Endothelial cell of umbilical vein (primary cell): ENCODE measurements around the gene LGR6. TPM values are rescaled to one million over a fixed set of nuclear protein-coding genes. Genes with fewer than 3 reads are reported as not detected.

Experiments used
- BruUV-seq: library from RNA; stranded (reverse); fragments of 400-500 nt; replicated peaks from 2 replicates; lab custom pipeline; 2021; lab: Mats Ljungman, UMichigan
- CTCF ChIA-PET: fragments of 300-600, 350-600 bp; sonication (Branson Sonifier 250); formaldehyde crosslinking; loops from one replicate; lab custom pipeline; 2021; ENCODE audit warnings: antibody characterized with exemption, inconsistent platforms; lab: Charles Lee
- POLR2A ChIA-PET: fragments of 300-600, 350-600 bp; sonication (Branson Sonifier 250); formaldehyde crosslinking; loops from one replicate; lab custom pipeline; 2021; ENCODE audit warnings: antibody characterized with exemption, inconsistent platforms; lab: Charles Lee
- DNase-seq: peaks from one replicate; pipeline ENCODE4 v3.0.0-alpha.2; 2011; ENCODE audit warnings: low read depth, low spot score
- FAIRE-seq: peaks from 2 replicates; lab custom pipeline; 2011; peaks lifted over from hg19 to GRCh38; lab: Jason Lieb, UNC
- H2AFZ ChIP-seq: 2 replicates; pipeline ENCODE4 v1.6.0; 2012; ENCODE audit warnings: low read depth, low read length, control low read depth, inconsistent platforms
- H3K27ac ChIP-seq: 2 replicates; pipeline ENCODE4 v1.5.1; 2011; ENCODE audit warnings: low read depth, mild to moderate bottlenecking, control low read depth, low read length, moderate library complexity; ENCODE audit not compliant: insufficient read depth
- H3K27me3 ChIP-seq, 2 experiments: 2 replicates each; pipeline versions ENCODE4 v1.6.0 to v1.6.1; 2011; ENCODE audit warnings: low read length in 2 of 2, mixed read lengths in 1 of 2; ENCODE audit not compliant: control insufficient read depth in 2 of 2, insufficient read depth in 2 of 2
- H3K36me3 ChIP-seq, 2 experiments: 2 replicates in 1 of 2; 3 replicates in 1 of 2; pipeline ENCODE4 v1.5.1; 2011; ENCODE audit warnings: low read length in 2 of 2, mild to moderate bottlenecking in 1 of 2, moderate library complexity in 1 of 2; ENCODE audit not compliant: control insufficient read depth in 2 of 2, insufficient read depth in 2 of 2; ENCODE audit errors: extremely low read depth in 1 of 2
- H3K4me1 ChIP-seq: 3 replicates; pipeline ENCODE4 v1.5.1; 2011; ENCODE audit warnings: mild to moderate bottlenecking, low read length; ENCODE audit not compliant: control insufficient read depth, insufficient read depth; ENCODE audit errors: extremely low read depth
- H3K4me2 ChIP-seq: 2 replicates; pipeline ENCODE4 v1.6.1; 2011; ENCODE audit warnings: low read length, control low read depth, mixed read lengths; ENCODE audit not compliant: insufficient read depth
- H3K4me3 ChIP-seq, 3 experiments: fragments of 200-600 bp in 1 of 3; sonication (generic), shearing (Covaris generic) in 1 of 3; replicated peaks in 1 of 3; 2 replicates each; pipeline ENCODE4 v1.5.1; 2011 to 2016; ENCODE audit warnings: control low read depth in 3 of 3, low read length in 3 of 3, mild to moderate bottlenecking in 2 of 3, inconsistent platforms in 1 of 3, low read depth in 1 of 3, moderate library complexity in 1 of 3; ENCODE audit not compliant: insufficient read depth in 1 of 3
- H3K79me2 ChIP-seq: 2 replicates; pipeline ENCODE4 v1.6.0; 2012; ENCODE audit warnings: low read length, inconsistent platforms; ENCODE audit not compliant: control insufficient read depth, insufficient read depth
- H3K9ac ChIP-seq: replicated peaks from 2 replicates; pipeline ENCODE3; 2011; ENCODE audit warnings: low read length, control low read depth; ENCODE audit not compliant: insufficient read depth; ENCODE audit errors: extremely low read depth
- H3K9me1 ChIP-seq: replicated peaks from 3 replicates; pipeline ENCODE4 v1.6.0; 2011; ENCODE audit warnings: mild to moderate bottlenecking, low read length; ENCODE audit not compliant: control insufficient read depth, insufficient read depth; ENCODE audit errors: extremely low read depth
- H3K9me3 ChIP-seq: replicated peaks from 2 replicates; pipeline ENCODE4 v1.5.1; 2012; ENCODE audit warnings: low read length, inconsistent platforms; ENCODE audit not compliant: control insufficient read depth, insufficient read depth
- H4K20me1 ChIP-seq: replicated peaks from 2 replicates; pipeline ENCODE3; 2011; ENCODE audit warnings: mild to moderate bottlenecking, low read length; ENCODE audit not compliant: control insufficient read depth, insufficient read depth; ENCODE audit errors: extremely low read depth
- EZH2 ChIP-seq: IDR thresholded peaks from 2 replicates; pipeline ENCODE4 v1.6.1; 2012; ENCODE audit warnings: borderline replicate concordance, low read depth, mild to moderate bottlenecking, moderate library complexity, low read length, inconsistent platforms; ENCODE audit not compliant: severe bottlenecking
- FOS ChIP-seq: IDR thresholded peaks from 2 replicates; pipeline ENCODE4 v1.6.1; 2011; ENCODE audit warnings: mild to moderate bottlenecking, low read length, moderate library complexity, borderline replicate concordance; ENCODE audit not compliant: insufficient read depth
- GATA2 ChIP-seq: IDR thresholded peaks from 2 replicates; pipeline ENCODE4 v1.7.0; 2011; ENCODE audit warnings: low read depth, mild to moderate bottlenecking, moderate library complexity, mixed read lengths, low read length; ENCODE audit not compliant: insufficient read length, insufficient read depth
- JUN ChIP-seq: IDR thresholded peaks from 2 replicates; pipeline ENCODE4 v1.6.1; 2011; ENCODE audit warnings: borderline replicate concordance, low read depth; ENCODE audit not compliant: insufficient read length, insufficient read depth
- MYC ChIP-seq: IDR thresholded peaks from one replicate; pipeline ENCODE4 v1.6.1; 2011; ENCODE audit warnings: mild to moderate bottlenecking, low read depth, low read length
- POLR2A ChIP-seq: IDR thresholded peaks from 2 replicates; pipeline ENCODE4 v1.6.1; 2012; ENCODE audit warnings: low read depth, mild to moderate bottlenecking, control low read depth, low read length
- POLR2AphosphoS5 ChIP-seq: IDR thresholded peaks from 2 replicates; pipeline ENCODE4 v1.6.1; 2012; ENCODE audit warnings: low read depth, mild to moderate bottlenecking, control low read depth, low read length, moderate library complexity; ENCODE audit not compliant: insufficient read depth
- dilution Hi-C: fragments of 300-500 bp; cut with MboI; formaldehyde crosslinking; loops from one replicate; pipeline ENCODE4 v1.15.0; 2019; ENCODE audit warnings: low sequenced_read_pairs; ENCODE audit not compliant: extremely low pct_ligation_motif_present
- intact Hi-C: fragments of 100-400 bp; cut with micrococcal nuclease; formaldehyde crosslinking; loops from one replicate; pipeline ENCODE4 v1.10.0; 2022
- polyA plus RNA-seq, 4 experiments: library from polyadenylated mRNA; depleted of rRNA in 3 of 4; stranded (reverse) in 3 of 4; unstranded in 1 of 4; fragments of >200 nt; gene quantifications; 2 replicates each; pipeline versions ENCODE4 v1.2.1 to v1.2.3, GENCODE V29; 2011 to 2012; ENCODE audit warnings: missing spikeins in 1 of 4
- total RNA-seq: library from RNA; stranded (reverse); gene quantifications from 2 replicates; pipeline ENCODE4 v1.2.3, GENCODE V29; 2021
- TF ChIP-seq, protein P1 (sequence below), 2 donors: IDR thresholded peaks; 1 replicate in 1 of 2; 2 replicates in 1 of 2; pipeline ENCODE4 v1.5.1; 2011; ENCODE audit warnings: low read length in 2 of 2, mild to moderate bottlenecking in 2 of 2, moderate library complexity in 2 of 2, control low read depth in 1 of 2, inconsistent platforms in 1 of 2, low read depth in 1 of 2; ENCODE audit not compliant: insufficient read depth in 1 of 2; ENCODE audit errors: extremely low read depth in 1 of 2
- TF ChIP-seq, protein P2 (sequence below): IDR thresholded peaks from 2 replicates; pipeline ENCODE4 v1.6.1; 2011; ENCODE audit not compliant: insufficient read depth, insufficient read length

Gene LGR6
- total and polyA plus RNA-seq, 2 donors (not counting 3 experiments of a cell fraction or from before 2014, with no cell fraction given): not detected

DNA sequence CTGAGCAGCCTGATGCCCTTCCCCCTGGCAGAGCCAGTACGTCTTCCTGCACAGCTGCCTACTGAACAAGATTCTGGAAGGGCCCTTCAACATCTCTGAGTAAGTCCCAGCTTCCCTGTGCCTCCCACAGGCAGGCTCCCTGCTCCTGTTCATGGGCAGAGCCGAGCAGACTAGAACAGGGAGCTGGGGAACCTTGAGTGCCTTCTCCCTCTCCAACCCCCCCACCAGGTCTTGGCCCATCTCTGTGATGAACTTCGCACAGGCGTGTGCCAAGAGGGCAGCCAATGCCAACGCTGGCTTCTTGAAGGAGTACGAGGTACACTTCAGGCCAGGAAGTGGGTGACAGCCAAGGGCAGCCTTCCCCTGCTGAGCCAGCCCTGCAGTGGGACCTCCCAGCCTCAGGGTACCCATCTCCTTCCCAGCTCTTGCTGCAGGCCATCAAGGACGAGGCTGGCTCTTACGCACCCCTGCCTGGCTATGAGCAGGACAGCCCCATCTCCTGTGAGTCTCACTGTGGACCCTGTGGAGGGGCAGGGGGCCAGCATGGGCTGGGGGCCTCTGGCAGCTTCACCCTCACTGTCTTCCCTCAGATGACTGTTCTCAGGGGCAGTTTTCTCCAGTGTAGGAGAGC, 6.4 kb upstream of the LGR6 start:
- DNase-seq (no peak), FAIRE-seq (no peak)
- Histone ChIP-seq H3K36me3 (no peaks in the 10 kb centered on the region), H3K4me3 (no peak overlapping the region), H3K9me1 (no peaks in the 10 kb centered on the region), H3K27me3 (peaks cover 2 to 3% of the 10 kb centered on the region in 2 experiments), H3K27ac (no peak overlapping the region), H3K9ac (no peak overlapping the region), H3K4me2 (no peak overlapping the region), H4K20me1 (no peaks in the 10 kb centered on the region), H2AFZ (no peak overlapping the region), H3K9me3 (no peaks in the 10 kb centered on the region), H3K79me2 (no peaks in the 10 kb centered on the region), H3K4me1 (no peaks in the 10 kb centered on the region)
- dilution Hi-C loops: no loop called here
- POLR2A ChIA-PET: no interaction called here
- TF ChIP-seq, protein P1, sequence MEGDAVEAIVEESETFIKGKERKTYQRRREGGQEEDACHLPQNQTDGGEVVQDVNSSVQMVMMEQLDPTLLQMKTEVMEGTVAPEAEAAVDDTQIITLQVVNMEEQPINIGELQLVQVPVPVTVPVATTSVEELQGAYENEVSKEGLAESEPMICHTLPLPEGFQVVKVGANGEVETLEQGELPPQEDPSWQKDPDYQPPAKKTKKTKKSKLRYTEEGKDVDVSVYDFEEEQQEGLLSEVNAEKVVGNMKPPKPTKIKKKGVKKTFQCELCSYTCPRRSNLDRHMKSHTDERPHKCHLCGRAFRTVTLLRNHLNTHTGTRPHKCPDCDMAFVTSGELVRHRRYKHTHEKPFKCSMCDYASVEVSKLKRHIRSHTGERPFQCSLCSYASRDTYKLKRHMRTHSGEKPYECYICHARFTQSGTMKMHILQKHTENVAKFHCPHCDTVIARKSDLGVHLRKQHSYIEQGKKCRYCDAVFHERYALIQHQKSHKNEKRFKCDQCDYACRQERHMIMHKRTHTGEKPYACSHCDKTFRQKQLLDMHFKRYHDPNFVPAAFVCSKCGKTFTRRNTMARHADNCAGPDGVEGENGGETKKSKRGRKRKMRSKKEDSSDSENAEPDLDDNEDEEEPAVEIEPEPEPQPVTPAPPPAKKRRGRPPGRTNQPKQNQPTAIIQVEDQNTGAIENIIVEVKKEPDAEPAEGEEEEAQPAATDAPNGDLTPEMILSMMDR (IDR thresholded peaks at IDR 0.05; ENCODE audit: extremely low read depth in 1 of 2, insufficient read depth in 1 of 2, low read depth in 1 of 2, low read length in 2 of 2): no peak
- TF ChIP-seq MYC (no peak), FOS (no peak), EZH2 (no peak), POLR2A (no peak), JUN (no peak), GATA2 (no peak), POLR2AphosphoS5 (no peak)
- TF ChIP-seq, protein P2, sequence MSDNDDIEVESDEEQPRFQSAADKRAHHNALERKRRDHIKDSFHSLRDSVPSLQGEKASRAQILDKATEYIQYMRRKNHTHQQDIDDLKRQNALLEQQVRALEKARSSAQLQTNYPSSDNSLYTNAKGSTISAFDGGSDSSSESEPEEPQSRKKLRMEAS: no peak
- CTCF ChIA-PET: interaction anchor here (0.9 to 7.7 kb wide), 5 partner anchors 49 to 533 kb away, joined by 3 to 107 read pairs (median 11); no protein-coding TSS in a partner anchor
- no TSS peak for BruUV-seq
- intact Hi-C loops: no loop called here
